Ishikawa (cell line): ENCODE data around the gene TSPAN18.

Experiments
- MAX ChIP-seq: IDR thresholded peaks from 2 replicates; pipeline ENCODE4 v1.6.1; 2012
- NFIC ChIP-seq: IDR thresholded peaks from 2 replicates; pipeline ENCODE4 v1.6.1; 2012
- RAD21 ChIP-seq: IDR thresholded peaks from 2 replicates; pipeline ENCODE4 v1.6.1; 2012; ENCODE audit warnings: low read depth
- REST ChIP-seq: IDR thresholded peaks from 2 replicates; pipeline ENCODE4 v1.6.1; 2012; ENCODE audit warnings: low read depth, mild to moderate bottlenecking
- YY1 ChIP-seq: IDR thresholded peaks from 2 replicates; pipeline ENCODE4 v1.6.1; 2012; ENCODE audit warnings: low read depth

DNA sequence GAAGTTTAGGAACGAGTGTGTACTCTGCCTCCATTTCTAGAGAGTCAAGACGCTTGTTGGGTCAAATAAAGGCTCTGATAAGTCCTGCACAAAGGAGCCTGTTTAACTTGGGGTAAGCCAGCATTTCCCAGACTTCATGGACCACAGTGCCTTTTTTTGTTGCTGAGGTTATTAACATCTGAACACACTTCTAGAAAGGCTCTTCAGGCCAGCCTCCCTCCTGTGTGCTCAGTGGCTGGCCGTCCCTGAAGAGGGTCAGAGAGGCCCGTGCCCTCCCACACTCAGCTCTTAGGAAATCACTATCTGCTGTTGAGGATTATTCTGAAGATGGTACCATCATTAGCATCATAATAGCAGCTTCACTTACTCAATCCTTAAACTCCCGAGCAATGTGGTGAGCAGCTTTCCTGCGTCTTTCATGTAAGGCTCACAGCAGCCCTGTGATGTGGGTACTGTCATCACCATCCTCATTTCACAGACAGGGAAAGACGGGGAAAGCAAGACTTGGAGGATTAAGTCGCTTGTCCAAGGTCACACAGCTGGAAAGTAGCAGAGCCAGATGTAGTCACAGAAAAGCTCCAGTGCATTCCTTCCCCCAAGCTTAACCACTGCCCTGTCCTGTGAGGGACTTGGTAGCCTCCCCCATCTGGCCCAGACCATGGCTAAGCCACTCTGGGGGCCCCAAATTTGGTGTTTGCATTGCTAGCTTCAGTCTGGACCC, 71.3 kb downstream of the TSPAN18 start:
- TF ChIP-seq REST (no peak), RAD21 (no peak), YY1 (no peak), MAX (no peak), NFIC (no peak)
